ENCODE data around the gene NECAP2.
"Not testable (repeated sequence)": the region's sequence is repeated elsewhere in the genome, so short reads cannot be mapped to it uniquely, and the experiment has no call there.

The NECAP2 gene

GRCh38 chr1:16475771-16476770, 35.5 kb downstream of the NECAP2 start:
- H3K9ac ChIP-seq (ENCODE audit: low read depth in 1 of 2, low read length in 2 of 2); H3K27ac ChIP-seq (ENCODE audit: low read depth, low read length); H3K4me1 ChIP-seq (ENCODE audit: control insufficient read depth in 1 of 2, insufficient read depth in 2 of 2, low read length in 2 of 2); H3K4me3 ChIP-seq (ENCODE audit: low read depth in 1 of 2, low read length in 2 of 2); H3K9me3 ChIP-seq (ENCODE audit: control insufficient read depth in 1 of 2, low read length in 2 of 2); H3K27me3 ChIP-seq (ENCODE audit: control insufficient read depth in 1 of 2, insufficient read depth in 2 of 2, low read length in 2 of 2): not testable (repeated sequence)
- peaks cover 0 to 25% of the 10 kb centered on the region in 2 donors for H3K36me3 ChIP-seq (ENCODE audit: control insufficient read depth in 1 of 2, insufficient read depth in 2 of 2, low read length in 2 of 2)

- no peaks in the 10 kb centered on the region for H3K27me3 ChIP-seq (ENCODE audit: control insufficient read depth in 1 of 2, insufficient read depth in 2 of 2, low read length in 2 of 2)
- no peak overlapping the region for H3K27ac ChIP-seq (ENCODE audit: low read depth, low read length)
- no peak overlapping the region for H3K9ac ChIP-seq (ENCODE audit: low read depth in 1 of 2, low read length in 2 of 2)
- H3K9me3 ChIP-seq (ENCODE audit: control insufficient read depth in 1 of 2, low read length in 2 of 2), result no peaks in the 10 kb centered on the region
- peaks cover 0 to 16% of the 10 kb centered on the region in 2 donors for H3K36me3 ChIP-seq (ENCODE audit: control insufficient read depth in 1 of 2, insufficient read depth in 2 of 2, low read length in 2 of 2)
- no peaks in the 10 kb centered on the region for H3K4me1 ChIP-seq (ENCODE audit: control insufficient read depth in 1 of 2, insufficient read depth in 2 of 2, low read length in 2 of 2)
- H3K4me3 ChIP-seq (ENCODE audit: low read depth in 1 of 2, low read length in 2 of 2), result no peak overlapping the region
Observed at GRCh38 chr1:16478091-16478490, 37.6 kb downstream of the NECAP2 start.

GRCh38 chr1:16483146-16483545, 42.6 kb downstream of the NECAP2 start:
- H3K27ac ChIP-seq (ENCODE audit: low read depth, low read length); H3K9me3 ChIP-seq (ENCODE audit: control insufficient read depth in 1 of 2, low read length in 2 of 2); H3K36me3 ChIP-seq (ENCODE audit: control insufficient read depth in 1 of 2, insufficient read depth in 2 of 2, low read length in 2 of 2); H3K4me3 ChIP-seq (ENCODE audit: low read depth in 1 of 2, low read length in 2 of 2); H3K4me1 ChIP-seq (ENCODE audit: control insufficient read depth in 1 of 2, insufficient read depth in 2 of 2, low read length in 2 of 2); H3K9ac ChIP-seq (ENCODE audit: low read depth in 1 of 2, low read length in 2 of 2); H3K27me3 ChIP-seq (ENCODE audit: control insufficient read depth in 1 of 2, insufficient read depth in 2 of 2, low read length in 2 of 2): not testable (repeated sequence)

- H3K27ac ChIP-seq (ENCODE audit: low read depth, low read length); H3K27me3 ChIP-seq (ENCODE audit: control insufficient read depth in 1 of 2, insufficient read depth in 2 of 2, low read length in 2 of 2); H3K9me3 ChIP-seq (ENCODE audit: control insufficient read depth in 1 of 2, low read length in 2 of 2); H3K9ac ChIP-seq (ENCODE audit: low read depth in 1 of 2, low read length in 2 of 2); H3K36me3 ChIP-seq (ENCODE audit: control insufficient read depth in 1 of 2, insufficient read depth in 2 of 2, low read length in 2 of 2); H3K4me1 ChIP-seq (ENCODE audit: control insufficient read depth in 1 of 2, insufficient read depth in 2 of 2, low read length in 2 of 2); H3K4me3 ChIP-seq (ENCODE audit: low read depth in 1 of 2, low read length in 2 of 2): not testable (repeated sequence)
Observed at GRCh38 chr1:16483639-16484500, 43.3 kb downstream of the NECAP2 start.

- Histone ChIP-seq H3K36me3 (ENCODE audit: control insufficient read depth in 1 of 2, insufficient read depth in 2 of 2, low read length in 2 of 2) (peaks cover 4% of the 10 kb centered on the region in 2 donors), H3K9me3 (ENCODE audit: control insufficient read depth in 1 of 2, low read length in 2 of 2) (no peaks in the 10 kb centered on the region), H3K9ac (ENCODE audit: low read depth in 1 of 2, low read length in 2 of 2) (no peak overlapping the region), H3K4me1 (ENCODE audit: control insufficient read depth in 1 of 2, insufficient read depth in 2 of 2, low read length in 2 of 2) (no peaks in the 10 kb centered on the region), H3K4me3 (ENCODE audit: low read depth in 1 of 2, low read length in 2 of 2) (no peak overlapping the region), H3K27me3 (ENCODE audit: control insufficient read depth in 1 of 2, insufficient read depth in 2 of 2, low read length in 2 of 2) (no peaks in the 10 kb centered on the region), H3K27ac (ENCODE audit: low read depth, low read length) (no peak overlapping the region)
Observed at GRCh38 chr1:16484501-16484835, 43.9 kb downstream of the NECAP2 start.

- no peaks in the 10 kb centered on the region for H3K27me3 ChIP-seq (ENCODE audit: control insufficient read depth in 1 of 2, insufficient read depth in 2 of 2, low read length in 2 of 2)
- H3K36me3 ChIP-seq (ENCODE audit: control insufficient read depth in 1 of 2, insufficient read depth in 2 of 2, low read length in 2 of 2), result peaks cover 4% of the 10 kb centered on the region in 2 donors
- no peak overlapping the region for H3K9ac ChIP-seq (ENCODE audit: low read depth in 1 of 2, low read length in 2 of 2)
- H3K27ac ChIP-seq (ENCODE audit: low read depth, low read length), result no peak overlapping the region
- no peaks in the 10 kb centered on the region for H3K9me3 ChIP-seq (ENCODE audit: control insufficient read depth in 1 of 2, low read length in 2 of 2)
- H3K4me1 ChIP-seq (ENCODE audit: control insufficient read depth in 1 of 2, insufficient read depth in 2 of 2, low read length in 2 of 2), result no peaks in the 10 kb centered on the region
- H3K4me3 ChIP-seq (ENCODE audit: low read depth in 1 of 2, low read length in 2 of 2), result no peak overlapping the region
Observed at GRCh38 chr1:16484931-16485330, 44.4 kb downstream of the NECAP2 start.

GRCh38 chr1:16486316-16486715, 45.8 kb downstream of the NECAP2 start:
- H3K27me3 ChIP-seq (ENCODE audit: control insufficient read depth in 1 of 2, insufficient read depth in 2 of 2, low read length in 2 of 2); H3K27ac ChIP-seq (ENCODE audit: low read depth, low read length); H3K9me3 ChIP-seq (ENCODE audit: control insufficient read depth in 1 of 2, low read length in 2 of 2); H3K4me3 ChIP-seq (ENCODE audit: low read depth in 1 of 2, low read length in 2 of 2); H3K36me3 ChIP-seq (ENCODE audit: control insufficient read depth in 1 of 2, insufficient read depth in 2 of 2, low read length in 2 of 2); H3K9ac ChIP-seq (ENCODE audit: low read depth in 1 of 2, low read length in 2 of 2); H3K4me1 ChIP-seq (ENCODE audit: control insufficient read depth in 1 of 2, insufficient read depth in 2 of 2, low read length in 2 of 2): not testable (repeated sequence)

- H3K27ac ChIP-seq (ENCODE audit: low read depth, low read length); H3K9ac ChIP-seq (ENCODE audit: low read depth in 1 of 2, low read length in 2 of 2); H3K9me3 ChIP-seq (ENCODE audit: control insufficient read depth in 1 of 2, low read length in 2 of 2); H3K36me3 ChIP-seq (ENCODE audit: control insufficient read depth in 1 of 2, insufficient read depth in 2 of 2, low read length in 2 of 2); H3K4me1 ChIP-seq (ENCODE audit: control insufficient read depth in 1 of 2, insufficient read depth in 2 of 2, low read length in 2 of 2); H3K27me3 ChIP-seq (ENCODE audit: control insufficient read depth in 1 of 2, insufficient read depth in 2 of 2, low read length in 2 of 2); H3K4me3 ChIP-seq (ENCODE audit: low read depth in 1 of 2, low read length in 2 of 2): not testable (repeated sequence)
Observed at GRCh38 chr1:16487011-16487410, 46.5 kb downstream of the NECAP2 start.

GRCh38 chr1:16489195-16489880, 48.8 kb downstream of the NECAP2 start:
- not testable (repeated sequence) for H3K4me3 ChIP-seq (ENCODE audit: low read depth in 1 of 2, low read length in 2 of 2); H3K27me3 ChIP-seq (ENCODE audit: control insufficient read depth in 1 of 2, insufficient read depth in 2 of 2, low read length in 2 of 2); H3K4me1 ChIP-seq (ENCODE audit: control insufficient read depth in 1 of 2, insufficient read depth in 2 of 2, low read length in 2 of 2); H3K9me3 ChIP-seq (ENCODE audit: control insufficient read depth in 1 of 2, low read length in 2 of 2); H3K36me3 ChIP-seq (ENCODE audit: control insufficient read depth in 1 of 2, insufficient read depth in 2 of 2, low read length in 2 of 2); H3K9ac ChIP-seq (ENCODE audit: low read depth in 1 of 2, low read length in 2 of 2); H3K27ac ChIP-seq (ENCODE audit: low read depth, low read length)

Measured in duodenal mucosa (tissue), 2 donors.